SKM-1 (cell line): ENCODE results near the gene BHLHA15.

ENCODE experiments used
- DNase-seq: peaks from one replicate; lab custom pipeline; 2025; ENCODE audit not compliant: unreplicated experiment; lab: John Stamatoyannopoulos, UW

BHLHA15 gene

GRCh38 chr7:98186452-98187137 is 24.6 kb upstream of the BHLHA15 start:
- DNase-seq = peak; percentile 33

DNA sequence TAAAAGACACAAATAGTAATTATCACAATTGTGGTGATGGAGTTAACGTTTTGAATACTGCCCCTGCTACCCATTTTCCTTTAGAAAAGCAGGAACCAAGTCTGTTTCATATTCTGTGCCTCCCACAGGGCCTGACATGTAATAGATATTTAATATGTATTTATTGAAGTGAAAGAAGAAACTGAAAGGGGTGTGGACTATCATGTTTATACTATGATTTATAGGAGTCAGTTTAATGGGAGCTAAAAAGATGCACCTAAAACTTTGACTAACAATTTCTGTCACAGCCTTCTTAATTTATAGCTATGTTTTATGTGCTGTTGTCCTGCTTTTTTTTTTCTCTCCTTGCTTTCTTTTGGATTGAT is 24.1 kb upstream of the BHLHA15 start:
- DNase-seq = no peak

DNA sequence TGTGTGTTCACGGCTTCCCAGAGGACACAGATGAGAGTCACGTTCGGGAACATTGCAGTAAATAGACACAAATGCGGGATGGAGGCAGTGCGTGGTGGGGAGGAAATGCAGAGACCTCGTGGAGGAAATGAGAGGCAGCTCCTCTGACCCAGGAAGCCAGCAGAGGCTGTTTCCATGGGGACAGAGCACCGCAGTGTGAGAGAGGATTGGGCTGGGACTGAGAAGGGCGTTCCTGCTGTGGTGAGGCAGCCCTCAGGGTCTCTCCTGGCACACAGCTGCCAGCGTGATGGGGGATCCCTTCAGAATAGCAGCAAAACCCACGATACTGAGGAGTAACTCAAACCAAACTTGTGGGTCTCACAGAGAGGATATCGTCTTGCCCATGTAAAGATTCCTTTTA is 21.7 kb upstream of the BHLHA15 start:
- no peak for DNase-seq

DNA sequence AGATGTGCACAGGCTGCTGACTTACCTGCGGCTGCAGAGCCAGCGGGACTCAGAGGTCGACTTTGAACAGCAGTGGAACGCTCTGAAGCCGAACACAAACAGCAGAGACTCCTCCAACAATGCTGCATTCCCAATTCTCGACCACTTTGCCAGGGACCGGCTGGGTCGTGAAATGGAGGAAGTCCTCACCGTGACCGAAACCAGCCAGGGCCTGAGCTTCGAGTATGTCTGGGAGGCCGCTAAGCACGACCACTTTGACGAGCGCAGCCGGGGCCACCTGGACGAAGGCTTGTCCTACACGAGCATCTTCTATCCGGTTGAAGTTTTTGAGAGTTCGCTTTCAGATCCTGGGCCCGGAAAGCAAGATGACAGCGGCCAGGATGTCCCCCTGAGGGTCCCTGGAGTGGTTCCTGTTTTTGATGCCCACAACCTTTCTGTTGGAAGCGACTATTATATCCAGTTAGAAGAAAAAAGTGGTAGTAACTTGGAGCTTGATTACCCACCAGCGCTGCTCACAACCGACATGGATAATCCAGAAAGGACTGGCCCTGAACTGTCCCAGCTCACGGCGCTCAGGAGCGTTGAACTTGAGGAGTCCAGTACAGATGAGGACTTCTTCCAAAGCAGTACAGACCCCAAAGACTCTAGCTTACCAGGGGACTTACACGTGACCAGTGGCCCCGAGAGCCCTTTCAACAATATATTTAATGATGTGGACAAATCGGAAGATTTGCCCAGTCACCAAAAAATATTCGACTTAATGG is 19.4 kb upstream of the BHLHA15 start:
- no peak for DNase-seq

DNA sequence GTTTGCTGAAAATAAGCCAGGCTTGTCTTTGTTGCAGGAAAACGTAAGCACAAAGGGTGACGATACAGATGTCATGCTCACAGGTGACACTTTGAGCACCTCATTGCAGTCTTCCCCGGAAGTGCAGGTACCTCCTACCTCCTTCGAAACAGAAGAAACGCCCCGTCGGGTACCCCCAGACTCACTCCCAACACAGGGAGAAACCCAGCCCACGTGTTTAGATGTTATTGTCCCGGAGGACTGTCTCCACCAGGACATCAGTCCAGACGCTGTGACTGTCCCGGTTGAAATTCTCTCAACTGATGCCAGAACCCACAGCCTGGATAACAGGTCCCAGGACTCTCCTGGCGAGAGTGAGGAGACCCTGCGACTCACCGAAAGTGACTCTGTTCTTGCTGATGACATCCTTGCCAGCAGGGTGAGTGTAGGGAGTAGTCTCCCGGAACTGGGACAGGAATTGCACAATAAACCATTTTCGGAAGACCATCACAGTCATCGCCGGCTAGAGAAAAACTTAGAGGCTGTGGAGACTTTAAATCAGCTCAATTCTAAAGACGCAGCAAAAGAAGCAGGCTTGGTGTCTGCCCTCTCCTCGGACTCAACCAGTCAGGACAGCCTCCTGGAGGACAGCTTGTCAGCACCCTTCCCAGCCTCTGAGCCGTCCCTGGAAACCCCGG is 18.3 kb upstream of the BHLHA15 start:
- no peak for DNase-seq

GRCh38 chr7:98193474-98194180 is 17.6 kb upstream of the BHLHA15 start:
- no peak for DNase-seq

- no peak for DNase-seq
These were observed 17.1 kb upstream of the BHLHA15 start for GRCh38 chr7:98194186-98194585.

DNA sequence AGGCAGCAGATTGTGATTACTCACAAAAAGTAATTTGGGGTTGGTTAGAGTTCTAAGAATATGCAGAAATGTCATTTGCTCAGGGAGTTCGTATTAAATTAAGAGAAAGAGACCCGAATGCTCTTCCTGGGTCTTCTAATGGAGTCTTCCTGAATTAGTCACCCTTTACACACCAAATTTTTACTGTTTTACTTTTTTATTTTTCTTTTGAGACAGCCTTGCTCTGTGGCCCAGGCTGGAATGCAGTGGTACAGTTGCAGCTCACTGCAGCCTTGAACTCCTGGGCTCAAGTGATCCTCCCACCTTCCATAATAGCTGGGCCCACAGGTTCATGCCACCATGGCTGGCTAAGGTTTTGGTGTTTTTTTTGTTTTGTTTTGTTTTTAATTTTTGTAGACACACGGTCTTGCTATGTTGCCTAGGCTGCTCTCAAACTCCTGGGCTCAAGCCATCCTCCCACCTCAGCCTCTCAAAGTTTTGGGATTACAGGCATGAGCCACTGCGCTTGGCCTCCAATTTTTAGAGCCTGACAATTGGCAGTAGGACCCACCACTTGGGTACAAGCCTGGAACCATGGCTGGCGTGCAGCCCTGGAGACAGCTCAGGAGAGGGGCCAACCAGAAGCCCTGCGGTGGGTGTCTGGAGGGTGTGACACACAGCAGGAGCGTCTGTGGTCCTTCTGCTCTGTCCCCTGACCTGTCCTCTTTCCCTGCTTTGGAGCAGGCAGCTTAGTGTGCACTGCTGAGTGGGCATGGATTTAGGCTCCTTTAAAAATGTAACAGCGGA is 16.4 kb upstream of the BHLHA15 start:
- DNase-seq = no peak

GRCh38 chr7:98196706-98197605 is 14.3 kb upstream of the BHLHA15 start:
- DNase-seq = no peak

- DNase-seq = no peak
These were observed 12.1 kb upstream of the BHLHA15 start for GRCh38 chr7:98199131-98199530.

DNA sequence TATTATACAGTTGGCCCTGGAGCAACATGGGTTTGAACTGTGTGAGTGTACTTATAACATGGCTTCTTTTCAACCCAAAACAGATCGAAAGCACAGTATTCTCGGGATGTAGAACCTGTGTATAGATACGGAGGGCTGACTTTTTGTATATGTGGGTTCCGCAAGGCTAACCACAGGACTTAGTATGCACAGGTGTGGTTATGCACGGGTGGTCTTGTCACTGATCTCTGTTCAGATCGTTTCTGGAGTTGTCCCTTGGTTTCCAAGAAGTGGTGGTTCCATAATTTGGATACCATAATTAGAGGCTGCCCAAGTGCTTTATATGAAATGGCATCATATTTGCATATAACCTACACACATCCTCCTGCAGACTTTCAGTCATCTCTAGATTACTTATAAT is 10.9 kb upstream of the BHLHA15 start:
- DNase-seq = no peak

DNA sequence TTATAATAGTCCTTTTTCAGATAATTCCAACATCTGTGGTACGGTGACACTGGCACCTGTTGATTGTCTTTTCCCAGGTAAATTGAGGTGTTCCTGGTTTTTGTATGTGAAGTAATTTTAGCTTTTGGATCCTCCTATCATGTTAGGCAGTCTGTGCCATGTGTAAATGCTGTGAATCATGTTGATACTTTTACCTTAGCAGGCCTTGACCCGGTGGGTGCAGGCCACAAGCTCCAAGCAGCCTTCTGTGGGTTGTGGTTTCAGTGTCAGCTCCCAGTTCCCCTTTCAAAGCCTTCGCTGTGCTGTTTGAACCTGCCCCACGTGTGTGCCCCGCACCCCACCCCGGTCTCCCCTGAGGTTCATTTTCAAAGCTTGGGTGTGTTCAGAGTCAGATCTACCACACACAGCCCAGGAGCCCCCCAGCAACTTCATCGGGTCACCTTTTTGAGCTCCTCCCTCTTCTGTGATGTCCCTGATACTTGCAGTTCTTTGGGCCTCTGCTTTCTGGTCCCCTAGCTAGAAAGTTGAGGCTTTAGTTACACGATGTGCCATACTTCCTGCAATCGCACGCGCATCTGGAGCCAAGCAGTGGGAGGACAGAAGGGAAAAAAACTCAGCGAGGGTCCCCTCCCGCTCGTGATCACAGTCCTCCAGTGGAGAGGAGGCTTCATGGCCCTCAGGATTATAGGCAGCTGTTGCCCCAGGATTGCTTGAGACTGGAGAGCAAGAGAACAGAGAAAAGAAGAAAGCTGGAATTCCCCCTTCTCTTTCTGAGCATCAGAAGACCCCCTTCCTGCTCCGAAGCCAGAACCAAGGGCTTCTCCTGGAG is 8.7 kb upstream of the BHLHA15 start:
- peak; percentile 84 for DNase-seq

GRCh38 chr7:98203261-98203963 is 7.8 kb upstream of the BHLHA15 start:
- no peak for DNase-seq

DNA sequence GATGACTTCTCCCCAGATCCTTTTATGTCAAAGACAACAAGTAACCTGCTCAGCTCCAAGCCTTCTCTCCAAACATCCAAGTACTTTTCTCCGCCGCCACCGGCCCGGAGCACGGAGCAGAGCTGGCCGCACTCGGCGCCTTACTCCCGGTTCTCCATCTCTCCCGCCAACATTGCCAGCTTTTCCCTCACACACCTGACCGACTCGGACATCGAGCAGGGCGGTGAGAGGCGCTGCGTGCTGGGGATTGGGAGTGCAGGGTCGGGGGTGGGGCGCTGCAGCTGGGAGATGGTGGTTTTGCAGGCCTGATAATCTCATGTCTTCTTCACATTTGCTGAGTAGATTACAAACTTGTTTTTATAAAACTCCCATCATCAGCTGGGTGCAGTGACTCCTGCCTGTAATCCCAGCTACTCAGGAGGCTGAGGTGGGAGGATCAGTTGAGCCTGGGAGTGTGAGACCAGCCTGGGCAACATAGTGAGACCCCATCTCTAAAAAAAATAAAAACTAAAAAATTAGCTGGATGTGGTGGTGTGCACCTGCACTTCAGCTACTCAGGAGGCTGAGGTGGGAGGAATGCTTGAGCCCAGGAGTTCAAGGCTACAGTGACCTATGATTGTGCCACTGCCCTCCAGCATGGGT is 7.2 kb upstream of the BHLHA15 start:
- no peak for DNase-seq

- no peak for DNase-seq
These were observed 6.6 kb upstream of the BHLHA15 start for GRCh38 chr7:98204670-98205069.

DNA sequence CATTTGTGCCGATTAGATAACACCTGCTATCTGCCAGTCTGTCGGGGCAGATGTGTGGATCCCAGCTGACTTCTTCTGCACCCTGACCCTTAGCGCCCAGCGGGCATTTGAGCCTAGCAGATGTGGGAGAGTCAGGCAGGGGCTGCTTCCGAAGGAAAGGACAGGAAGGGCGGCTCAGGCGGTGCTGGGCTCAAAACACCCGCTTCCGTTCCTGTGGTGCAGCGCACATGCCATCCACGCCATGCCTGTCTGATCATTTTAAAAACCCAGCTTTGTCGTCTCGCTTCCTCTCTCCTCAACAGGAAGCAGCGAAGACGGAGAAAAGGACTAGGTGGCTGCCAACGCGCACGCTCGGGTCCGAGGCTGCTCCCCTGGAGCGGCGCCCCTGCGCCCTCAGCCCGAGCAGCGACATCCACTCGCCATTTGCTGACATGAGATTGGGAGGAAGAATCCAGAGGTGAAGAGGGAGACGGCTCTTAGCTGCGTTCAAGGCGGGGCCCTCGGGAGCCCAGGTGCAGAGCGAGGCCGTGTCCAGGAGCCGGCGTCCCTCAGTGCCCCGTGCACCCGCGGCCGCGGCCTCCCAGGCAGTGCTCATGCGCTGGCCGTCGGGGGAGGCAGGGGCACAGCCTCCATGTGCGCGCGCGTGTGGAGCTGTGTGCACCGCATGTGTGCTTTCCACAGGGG is 5.9 kb upstream of the BHLHA15 start:
- no peak for DNase-seq
